CD4-positive, CD25-positive, alpha-beta regulatory T cell (primary cell): ENCODE measurements around the gene FBXL4. TPM values are rescaled to one million over a fixed set of nuclear protein-coding genes. Genes with fewer than 3 reads are reported as not detected.

Experiments used
- ATAC-seq, 2 donors: fragments of 150-1000 bp; cut with Tn5 transposase; one replicate each; pipeline ENCODE4 v1.10.0; 2021; ENCODE audit warnings: low read depth in 2 of 2, moderate number of reproducible peaks in 2 of 2, moderate library complexity in 1 of 2
- DNase-seq, 3 donors: peaks; one replicate each; pipeline versions ENCODE4 v3.0.0 to v3.0.0-alpha.2; 2012 to 2022; ENCODE audit warnings: mixed read lengths in 1 of 3
- H3K27ac ChIP-seq: one replicate; pipeline ENCODE4 v1.7.0; 2013; ENCODE audit warnings: mild to moderate bottlenecking, low read length; ENCODE audit not compliant: insufficient read depth, poor library complexity, severe bottlenecking
- H3K27me3 ChIP-seq: one replicate; pipeline ENCODE4 v1.7.0; 2013; ENCODE audit warnings: low read length; ENCODE audit not compliant: control insufficient read depth, insufficient read depth
- H3K36me3 ChIP-seq: one replicate; pipeline ENCODE4 v1.7.0; 2013; ENCODE audit warnings: mild to moderate bottlenecking, low read length, moderate library complexity; ENCODE audit not compliant: control insufficient read depth, insufficient read depth
- H3K4me1 ChIP-seq: 2 replicates; pipeline ENCODE4 v1.7.0; 2013; ENCODE audit warnings: mild to moderate bottlenecking, low read length; ENCODE audit not compliant: insufficient read depth, control insufficient read depth, poor library complexity, severe bottlenecking
- H3K4me3 ChIP-seq: one replicate; pipeline ENCODE4 v1.7.0; 2013; ENCODE audit warnings: low read depth, mild to moderate bottlenecking, low read length, moderate library complexity
- H3K9me3 ChIP-seq, 2 experiments: 1 replicate in 1 of 2; 2 replicates in 1 of 2; pipeline ENCODE4 v1.7.0; 2013; ENCODE audit warnings: low read length in 2 of 2, mild to moderate bottlenecking in 1 of 2, moderate library complexity in 1 of 2; ENCODE audit not compliant: control insufficient read depth in 2 of 2
- H3K27ac Mint-ChIP-seq, 3 donors: one replicate each; pipeline ENCODE4 v1.8.0; 2020 to 2022; ENCODE audit warnings: mild to moderate bottlenecking in 3 of 3, mixed read lengths in 3 of 3, moderate library complexity in 2 of 3
- H3K27me3 Mint-ChIP-seq: one replicate; pipeline ENCODE4 v1.8.0; 2022; ENCODE audit warnings: mild to moderate bottlenecking, mixed read lengths
- H3K36me3 Mint-ChIP-seq: one replicate; pipeline ENCODE4 v1.8.0; 2020; ENCODE audit warnings: mixed read lengths
- H3K4me1 Mint-ChIP-seq, 4 donors: one replicate each; pipeline ENCODE4 v1.8.0; 2020 to 2022; ENCODE audit warnings: mixed read lengths in 4 of 4, mild to moderate bottlenecking in 1 of 4
- H3K4me3 Mint-ChIP-seq, 4 donors: one replicate each; pipeline ENCODE4 v1.8.0; 2020 to 2022; ENCODE audit warnings: mild to moderate bottlenecking in 4 of 4, mixed read lengths in 4 of 4, moderate library complexity in 3 of 4
- H3K9me3 Mint-ChIP-seq, 7 donors: one replicate each; pipeline ENCODE4 v1.8.0; 2020 to 2022; ENCODE audit warnings: mixed read lengths in 7 of 7, mild to moderate bottlenecking in 3 of 7, moderate library complexity in 2 of 7
- polyA plus RNA-seq, 4 donors: library from polyadenylated mRNA; unstranded; fragments of 300-500 nt; fragmentation: Illumina TruSeq; gene quantifications; one replicate each; pipeline ENCODE4 v1.2.3, GENCODE V29; 2021
- total RNA-seq: library from RNA; stranded (reverse); gene quantifications from one replicate; pipeline ENCODE4 v1.2.3, GENCODE V29; 2022

Gene FBXL4
- total and polyA plus RNA-seq, 5 donors from 2014 or later = 8.9 to 16.8 (median 10.9) TPM

DNA sequence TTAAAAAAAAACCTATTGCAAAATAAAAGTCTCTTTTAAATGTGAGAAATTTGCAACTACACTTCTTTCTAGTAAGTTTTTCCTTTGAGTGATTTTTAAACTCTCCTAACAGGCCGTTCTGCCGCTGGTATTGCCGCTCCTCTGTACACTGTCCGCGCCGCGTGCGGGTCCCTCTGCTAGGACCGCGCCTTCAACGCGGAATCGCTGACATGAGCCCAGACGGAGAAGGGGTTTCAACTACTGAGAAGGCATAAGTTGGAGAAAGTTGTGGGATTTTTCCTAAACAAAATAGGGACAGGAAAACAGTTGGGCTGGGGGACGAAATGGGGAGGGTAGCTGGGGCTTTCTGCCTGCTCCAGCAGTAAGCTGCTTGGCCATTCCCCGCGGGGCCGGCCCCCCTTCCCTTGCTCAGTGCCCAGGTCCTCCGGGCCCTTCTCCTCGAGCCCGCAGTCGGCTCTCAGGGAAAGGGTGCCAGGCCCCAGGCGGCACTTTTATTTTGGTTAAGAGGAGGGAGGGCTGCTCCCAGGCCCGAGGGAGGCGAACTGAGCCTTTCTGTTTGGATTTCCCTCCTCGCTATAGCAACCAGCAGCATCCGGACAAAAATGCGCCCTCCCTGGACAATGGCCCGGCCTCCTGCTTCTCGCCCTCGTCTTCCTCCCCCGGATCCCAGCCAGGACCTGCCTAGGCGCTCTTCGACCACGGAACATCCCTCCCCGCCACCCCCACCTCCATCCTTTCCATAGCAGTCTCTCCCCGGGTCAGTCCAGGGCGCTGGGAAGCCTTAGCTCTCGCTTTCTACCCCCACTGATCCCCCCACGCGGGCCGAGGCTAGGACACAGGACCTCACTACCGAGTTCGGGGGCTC, 120.2 kb downstream of the FBXL4 start:
- H3K36me3 ChIP-seq = no peaks in the 10 kb centered on the region
- H3K27ac ChIP-seq = no peak overlapping the region
- peaks cover 19% of the 10 kb centered on the region for H3K4me1 ChIP-seq
- H3K4me3 ChIP-seq = no peak overlapping the region
- Mint-ChIP-seq H3K27me3 (peaks cover 93% of the 10 kb centered on the region), H3K36me3 (no peaks in the 10 kb centered on the region), H3K4me1 (peaks cover 7 to 45% (median 35%) of the 10 kb centered on the region in 4 donors), H3K27ac (no peak overlapping the region), H3K9me3 (peaks cover 0 to 4% (median 3%) of the 10 kb centered on the region in 7 donors), H3K4me3 (no peak overlapping the region)
- no peak for ATAC-seq
- H3K27me3 ChIP-seq = peaks cover 50% of the 10 kb centered on the region
- no peaks in the 10 kb centered on the region for H3K9me3 ChIP-seq
- DNase-seq = no peak

DNA sequence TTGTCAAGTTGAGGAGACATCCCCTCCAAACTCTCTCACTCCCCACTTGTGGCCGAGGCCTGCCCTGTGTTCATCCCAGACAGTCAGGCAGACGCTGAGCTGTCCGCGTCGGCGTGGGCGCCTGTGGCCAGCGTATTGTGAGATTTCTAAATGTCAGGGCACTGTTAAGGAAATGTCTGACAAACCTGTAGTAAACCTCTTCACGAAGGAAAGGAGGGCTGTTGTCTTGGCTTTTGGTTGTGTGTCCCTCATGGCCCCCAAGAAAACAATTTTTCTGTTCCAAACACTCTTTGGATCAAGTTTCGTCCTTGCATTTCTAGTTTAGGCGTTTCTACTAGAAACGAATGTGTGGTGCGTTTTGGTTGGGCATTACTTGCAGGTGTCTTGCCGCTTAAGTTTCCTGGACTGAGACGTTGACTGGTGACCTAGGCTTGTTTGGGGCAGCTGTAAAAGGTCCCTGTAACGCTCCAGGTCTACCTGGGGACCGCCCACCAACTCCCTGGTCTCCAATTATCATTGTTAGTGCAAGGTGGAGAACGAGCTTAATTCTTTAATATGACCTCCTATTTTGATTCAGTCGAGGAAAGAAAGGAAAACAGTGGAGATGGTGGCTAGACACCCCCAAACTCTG, 122.0 kb downstream of the FBXL4 start:
- Histone ChIP-seq H3K4me1 (peaks cover 6% of the 10 kb centered on the region), H3K36me3 (no peaks in the 10 kb centered on the region), H3K9me3 (no peaks in the 10 kb centered on the region), H3K27ac (no peak overlapping the region), H3K27me3 (peaks cover 53% of the 10 kb centered on the region), H3K4me3 (no peak overlapping the region)
- H3K36me3 Mint-ChIP-seq = no peaks in the 10 kb centered on the region
- H3K27me3 Mint-ChIP-seq = peaks cover 91% of the 10 kb centered on the region
- H3K4me1 Mint-ChIP-seq = peaks cover 7 to 31% (median 24%) of the 10 kb centered on the region in 4 donors
- ATAC-seq = no peak
- peak overlapping the region in 1 of 3 donors; percentile 22 for H3K27ac Mint-ChIP-seq
- H3K9me3 Mint-ChIP-seq = peaks cover 0 to 6% (median 1%) of the 10 kb centered on the region in 7 donors
- no peak for DNase-seq
- H3K4me3 Mint-ChIP-seq = no peak overlapping the region

DNA sequence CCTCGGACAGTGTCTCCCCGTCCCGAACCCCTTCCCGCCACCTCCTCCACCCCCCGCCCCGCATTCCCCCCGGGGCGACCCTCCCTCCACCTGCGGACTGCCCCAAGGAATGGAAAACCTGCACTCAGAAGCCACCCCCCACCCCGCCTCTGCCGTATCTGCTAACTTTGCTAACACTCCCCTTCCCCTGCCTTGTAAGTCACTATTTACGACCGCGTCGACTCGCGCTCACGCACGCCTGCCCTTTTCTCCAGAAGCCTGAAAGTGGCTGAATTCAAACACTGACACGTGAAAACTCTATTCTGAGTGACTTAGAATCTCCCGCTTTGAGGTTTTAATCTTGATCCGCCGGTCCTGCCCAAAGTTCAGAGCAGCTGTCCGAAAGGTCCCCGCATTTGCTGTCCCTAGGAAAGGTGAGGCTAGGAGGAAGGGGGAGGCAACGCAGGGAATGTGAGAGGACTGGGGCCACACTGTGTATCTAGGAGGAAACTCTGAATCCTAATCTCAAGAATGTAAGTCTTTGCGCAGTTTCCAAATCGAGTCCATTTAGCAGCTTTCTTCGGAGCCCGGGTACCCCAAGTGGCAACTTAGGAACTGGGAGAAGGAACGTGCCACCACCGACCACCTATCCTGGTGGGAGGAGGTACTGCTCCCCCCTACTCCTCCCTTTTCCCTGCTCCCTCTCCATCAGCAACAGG, 122.7 kb downstream of the FBXL4 start:
- H3K27me3 ChIP-seq = peaks cover 56% of the 10 kb centered on the region
- peaks cover 0 to 6% (median 1%) of the 10 kb centered on the region in 7 donors for H3K9me3 Mint-ChIP-seq
- DNase-seq (no peak), ATAC-seq (no peak)
- peaks cover 88% of the 10 kb centered on the region for H3K27me3 Mint-ChIP-seq
- no peak overlapping the region for H3K27ac Mint-ChIP-seq
- no peaks in the 10 kb centered on the region for H3K36me3 Mint-ChIP-seq
- H3K36me3 ChIP-seq = no peaks in the 10 kb centered on the region
- H3K4me3 Mint-ChIP-seq = peak overlapping the region in 3 of 4 donors; percentile 39 to 71 (median 44)
- no peak overlapping the region for H3K4me3 ChIP-seq
- no peaks in the 10 kb centered on the region for H3K9me3 ChIP-seq
- no peak overlapping the region for H3K27ac ChIP-seq
- peaks cover 7 to 30% (median 23%) of the 10 kb centered on the region in 4 donors for H3K4me1 Mint-ChIP-seq
- peaks cover 6% of the 10 kb centered on the region for H3K4me1 ChIP-seq

DNA sequence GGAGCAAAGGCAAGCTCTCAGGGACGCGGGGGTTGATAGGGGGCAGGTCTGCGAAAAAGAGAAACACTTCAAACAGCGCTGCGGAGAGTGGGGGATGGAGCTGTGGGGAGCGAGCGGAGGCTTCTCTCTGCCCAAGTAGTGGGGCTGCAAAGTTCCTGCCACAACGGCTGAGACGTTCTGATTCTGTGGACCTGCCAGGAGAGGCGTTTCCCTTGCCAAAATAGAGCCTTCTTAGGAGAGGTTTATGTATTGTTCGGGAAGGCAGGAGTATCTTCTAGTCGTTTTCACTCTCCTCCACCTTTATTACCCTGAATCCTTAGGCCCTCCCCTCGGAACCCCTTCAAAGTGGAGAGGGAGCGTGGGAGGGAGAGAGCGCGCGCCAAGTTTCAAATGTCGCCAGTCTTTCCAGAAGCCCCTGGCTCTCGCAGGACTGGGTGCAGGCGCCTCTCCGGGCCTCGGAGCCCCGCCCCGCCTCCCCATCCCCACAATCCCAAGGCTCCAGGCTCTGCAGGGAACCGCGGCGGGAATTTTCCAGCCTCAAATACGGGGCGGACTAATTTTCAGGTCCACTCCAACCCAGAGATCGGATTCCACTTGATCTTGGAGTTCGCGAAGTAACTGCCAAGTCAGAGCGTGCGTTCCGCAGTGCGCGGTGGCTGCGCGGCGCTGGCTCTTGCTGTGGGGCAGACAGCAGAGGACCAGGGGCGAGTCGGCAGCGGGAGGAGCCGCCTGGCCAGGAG, 123.4 kb downstream of the FBXL4 start:
- Mint-ChIP-seq H3K9me3 (peaks cover 0 to 6% (median 1%) of the 10 kb centered on the region in 7 donors), H3K36me3 (no peaks in the 10 kb centered on the region), H3K4me3 (peak overlapping the region in 3 of 4 donors; percentile 30 to 67 (median 63)), H3K27ac (no peak overlapping the region), H3K27me3 (peaks cover 80% of the 10 kb centered on the region), H3K4me1 (peaks cover 3 to 28% (median 20%) of the 10 kb centered on the region in 4 donors)
- Histone ChIP-seq H3K27me3 (peaks cover 56% of the 10 kb centered on the region), H3K4me3 (no peak overlapping the region), H3K36me3 (no peaks in the 10 kb centered on the region), H3K27ac (no peak overlapping the region), H3K4me1 (peaks cover 6% of the 10 kb centered on the region), H3K9me3 (no peaks in the 10 kb centered on the region)
- ATAC-seq = no peak
- no peak for DNase-seq

DNA sequence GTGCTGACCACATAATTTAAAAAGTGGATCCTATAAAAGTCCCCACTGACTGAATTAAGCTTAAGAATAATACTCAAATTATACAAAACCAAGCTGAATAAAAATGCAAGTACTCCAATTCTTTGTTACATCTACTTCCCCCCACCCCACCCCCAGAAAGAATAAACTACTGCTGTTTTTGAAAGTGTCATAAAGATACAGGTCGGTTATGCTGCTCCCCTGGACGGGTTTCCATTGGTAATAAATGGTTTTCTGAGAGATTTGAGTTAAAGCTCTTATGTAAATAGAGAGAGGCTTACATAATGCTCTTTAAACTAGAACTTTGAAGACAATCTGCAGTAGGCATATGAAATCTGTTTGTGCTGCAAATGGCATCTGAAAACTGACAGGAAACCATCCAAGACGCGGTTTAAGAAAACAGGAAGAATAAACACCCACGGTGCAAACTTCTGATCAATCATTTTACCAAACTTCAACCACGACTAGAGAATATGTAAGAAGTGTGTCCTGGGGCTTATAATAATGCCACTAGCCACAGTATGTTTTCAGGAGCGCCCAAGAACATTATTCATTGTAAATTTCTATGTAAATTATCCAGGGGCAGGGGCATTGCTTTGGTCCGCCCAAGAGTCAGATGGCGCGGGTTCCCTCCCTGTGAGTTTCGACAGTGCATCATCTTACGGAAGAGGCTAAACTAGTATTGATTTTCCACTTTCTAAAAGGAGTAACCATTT, 124.2 kb downstream of the FBXL4 start:
- H3K4me3 Mint-ChIP-seq = peak overlapping the region in 3 of 4 donors; percentile 30 to 67 (median 63)
- ATAC-seq (no peak), DNase-seq (no peak)
- H3K36me3 ChIP-seq = no peaks in the 10 kb centered on the region
- no peaks in the 10 kb centered on the region for H3K9me3 ChIP-seq
- peaks cover 55% of the 10 kb centered on the region for H3K27me3 ChIP-seq
- peaks cover 0 to 6% (median 1%) of the 10 kb centered on the region in 7 donors for H3K9me3 Mint-ChIP-seq
- H3K4me1 ChIP-seq = peaks cover 6% of the 10 kb centered on the region
- H3K4me3 ChIP-seq = no peak overlapping the region
- no peaks in the 10 kb centered on the region for H3K36me3 Mint-ChIP-seq
- H3K27me3 Mint-ChIP-seq = peaks cover 76% of the 10 kb centered on the region
- H3K27ac ChIP-seq = no peak overlapping the region
- H3K4me1 Mint-ChIP-seq = peaks cover 0 to 22% (median 15%) of the 10 kb centered on the region in 4 donors
- H3K27ac Mint-ChIP-seq = no peak overlapping the region

DNA sequence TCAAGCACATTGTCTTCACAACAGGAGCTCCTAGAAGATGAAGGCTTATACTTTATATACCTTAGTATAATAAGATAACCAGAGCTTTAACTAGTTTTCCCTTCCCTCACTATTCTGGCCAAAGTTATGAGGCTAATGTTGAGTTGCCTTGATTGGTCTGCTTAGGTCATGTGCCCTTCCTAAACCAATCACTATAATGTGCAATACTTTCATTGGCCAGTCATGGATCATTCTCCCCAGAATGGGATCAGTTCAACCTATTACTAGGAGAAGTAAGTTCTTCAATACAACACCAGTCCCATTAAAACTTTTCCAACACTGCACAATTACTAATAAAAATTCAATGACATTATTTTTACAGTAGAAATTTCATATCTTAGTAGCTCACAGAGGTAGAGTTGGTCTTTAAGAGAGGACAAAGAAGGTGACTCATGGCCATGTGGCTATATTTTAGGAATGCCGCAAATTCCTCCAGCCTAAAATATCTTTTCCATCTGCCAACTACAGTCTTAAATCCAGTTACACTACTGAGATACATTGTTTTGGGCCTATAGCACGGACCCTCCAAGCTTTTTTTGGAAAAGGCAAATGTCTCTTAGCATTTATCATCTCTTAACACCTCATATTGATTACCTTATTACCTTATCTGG, 125.9 kb downstream of the FBXL4 start:
- H3K4me3 Mint-ChIP-seq = no peak overlapping the region
- H3K9me3 ChIP-seq = no peaks in the 10 kb centered on the region
- no peak overlapping the region for H3K4me3 ChIP-seq
- peaks cover 68% of the 10 kb centered on the region for H3K27me3 Mint-ChIP-seq
- H3K27ac Mint-ChIP-seq = no peak overlapping the region
- peaks cover 6% of the 10 kb centered on the region for H3K4me1 ChIP-seq
- no peaks in the 10 kb centered on the region for H3K36me3 ChIP-seq
- no peaks in the 10 kb centered on the region for H3K36me3 Mint-ChIP-seq
- no peak overlapping the region for H3K27ac ChIP-seq
- ATAC-seq (no peak), DNase-seq (no peak)
- H3K27me3 ChIP-seq = peaks cover 50% of the 10 kb centered on the region
- H3K4me1 Mint-ChIP-seq = peaks cover 0 to 15% (median 7%) of the 10 kb centered on the region in 4 donors
- peaks cover 0 to 5% (median 1%) of the 10 kb centered on the region in 7 donors for H3K9me3 Mint-ChIP-seq
